Neuronal stem cell (in vitro differentiated cells): ENCODE data around the gene ZNF132. TPM values are rescaled to one million over a fixed set of nuclear protein-coding genes. Genes with fewer than 3 reads are reported as not detected.
A peak's percentile ranks its signal among the peaks of the same experiment; 100 is the strongest.
"Not testable (repeated sequence)": the region's sequence is repeated elsewhere in the genome, so short reads cannot be mapped to it uniquely, and the experiment has no call there.

Experiments used
- DNase-seq: peaks from one replicate; pipeline ENCODE4 v3.0.0-alpha.2; 2013; ENCODE audit warnings: low spot score
- H2AFZ ChIP-seq: one replicate; pipeline ENCODE4 v1.6.1; 2013; ENCODE audit warnings: mild to moderate bottlenecking, low read length, inconsistent platforms
- H2AK5ac ChIP-seq: 2 replicates; pipeline ENCODE4 v1.6.1; 2013; ENCODE audit warnings: low read depth, mild to moderate bottlenecking, inconsistent platforms, low read length, moderate library complexity, mixed read lengths
- H2BK120ac ChIP-seq: 2 replicates; pipeline ENCODE4 v1.6.1; 2013; ENCODE audit warnings: low read depth, mild to moderate bottlenecking, inconsistent platforms, low read length, moderate library complexity, mixed read lengths
- H2BK12ac ChIP-seq: one replicate; pipeline ENCODE4 v1.6.1; 2013; ENCODE audit warnings: low read length, inconsistent platforms
- H2BK15ac ChIP-seq: 2 replicates; pipeline ENCODE4 v1.6.1; 2013; ENCODE audit warnings: mild to moderate bottlenecking, low read length, inconsistent platforms, mixed read lengths
- H2BK5ac ChIP-seq: one replicate; pipeline ENCODE4 v1.6.1; 2013; ENCODE audit warnings: inconsistent platforms, mild to moderate bottlenecking, low read length, moderate library complexity
- H3K14ac ChIP-seq: one replicate; pipeline ENCODE4 v1.6.1; 2013; ENCODE audit warnings: low read length, inconsistent platforms
- H3K18ac ChIP-seq: 2 replicates; pipeline ENCODE4 v1.6.1; 2013; ENCODE audit warnings: low read length, inconsistent platforms
- H3K23ac ChIP-seq: 2 replicates; pipeline ENCODE4 v1.6.1; 2013; ENCODE audit warnings: low read depth, mild to moderate bottlenecking, mixed read lengths, low read length, inconsistent platforms; ENCODE audit not compliant: poor library complexity
- H3K27ac ChIP-seq: replicated peaks from 3 replicates; pipeline ENCODE4 v1.5.1; 2013; ENCODE audit warnings: low read length, inconsistent platforms
- H3K27me3 ChIP-seq, 3 experiments: 2 replicates each; pipeline ENCODE4 v1.6.1; 2013; ENCODE audit warnings: low read length in 3 of 3, mild to moderate bottlenecking in 2 of 3, inconsistent platforms in 1 of 3, low read depth in 1 of 3, mixed read lengths in 1 of 3, moderate library complexity in 1 of 3; ENCODE audit not compliant: control insufficient read depth in 3 of 3, insufficient read depth in 3 of 3
- H3K36me3 ChIP-seq, 2 donors: replicated peaks in 1 of 2; 2 replicates each; pipeline ENCODE4 v1.6.1; 2013; ENCODE audit warnings: low read length in 2 of 2; ENCODE audit not compliant: control insufficient read depth in 2 of 2, insufficient read depth in 2 of 2
- H3K4ac ChIP-seq: 2 replicates; pipeline ENCODE4 v1.6.1; 2013; ENCODE audit warnings: inconsistent platforms, mild to moderate bottlenecking, low read length, moderate library complexity
- H3K4me1 ChIP-seq, 2 donors: 1 replicate in 1 of 2; 2 replicates in 1 of 2; pipeline ENCODE4 v1.6.1; 2013; ENCODE audit warnings: low read length in 2 of 2, low read depth in 1 of 2; ENCODE audit not compliant: control insufficient read depth in 2 of 2, insufficient read depth in 1 of 2
- H3K4me2 ChIP-seq: one replicate; pipeline ENCODE4 v1.6.1; 2013; ENCODE audit warnings: mild to moderate bottlenecking, low read length, inconsistent platforms; ENCODE audit not compliant: insufficient read depth, poor library complexity, severe bottlenecking
- H3K4me3 ChIP-seq, 2 donors: 2 replicates each; pipeline ENCODE4 v1.5.1; 2013; ENCODE audit warnings: low read length in 2 of 2, mild to moderate bottlenecking in 2 of 2, inconsistent platforms in 1 of 2, moderate library complexity in 1 of 2
- H3K79me1 ChIP-seq: one replicate; pipeline ENCODE4 v1.6.1; 2013; ENCODE audit warnings: low read depth, mild to moderate bottlenecking, inconsistent platforms, low read length, moderate library complexity
- H3K9ac ChIP-seq: one replicate; pipeline ENCODE4 v1.6.1; 2013; ENCODE audit warnings: mild to moderate bottlenecking, low read depth, low read length, inconsistent platforms; ENCODE audit not compliant: poor library complexity
- H3K9me3 ChIP-seq, 2 donors: replicated peaks in 1 of 2; 2 replicates each; pipeline versions ENCODE3 to v1.6.1; 2013; ENCODE audit warnings: low read length in 2 of 2, mild to moderate bottlenecking in 2 of 2, inconsistent platforms in 1 of 2, low read depth in 1 of 2, mixed read lengths in 1 of 2, moderate library complexity in 1 of 2; ENCODE audit not compliant: control insufficient read depth in 2 of 2, insufficient read depth in 1 of 2
- H4K8ac ChIP-seq: one replicate; pipeline ENCODE4 v1.6.1; 2013; ENCODE audit warnings: low read depth, mild to moderate bottlenecking, inconsistent platforms, low read length, moderate library complexity
- H4K91ac ChIP-seq: one replicate; pipeline ENCODE4 v1.6.1; 2013; ENCODE audit warnings: low read length, low read depth, mild to moderate bottlenecking, inconsistent platforms; ENCODE audit not compliant: poor library complexity
- WGBS, 2 donors: extraction: QIAGEN DNeasy Blood & Tissue Kit; methylation state at CpG; one replicate each; pipeline ENCODE4 v1.1.7; 2013; ENCODE audit warnings: missing lambda C conversion rate in 2 of 2, mixed read lengths in 1 of 2; ENCODE audit not compliant: insufficient read length in 2 of 2, insufficient replicate concordance in 1 of 2; ENCODE audit errors: extremely low coverage in 2 of 2; 5-methylcytosine and 5-hydroxymethylcytosine counted together
- polyA plus RNA-seq, 2 experiments: library from polyadenylated mRNA; stranded (reverse); fragments of 200-250 nt; gene quantifications; one replicate each; pipeline ENCODE4 v1.2.3, GENCODE V29; 2013

ZNF132 gene
- polyA plus RNA-seq (2013, experiment 1 of 2): 1.2 TPM
- polyA plus RNA-seq (2013, experiment 2 of 2): 1.3 TPM

GRCh38 chr19:58439576-58440554 is at the start of gene ZNF132:
Gene ZNF132, minus strand, starts transcription at chr19:58440153. Its CDS starts 332 bp downstream, at chr19:58439821.
- peak within 1 kb of the TSS; percentile 79 for H3K4ac ChIP-seq
- H2BK120ac ChIP-seq: no peak within 1 kb of the TSS
- no peak within 1 kb of the TSS for H4K91ac ChIP-seq
- H3K4me2 ChIP-seq: peak within 1 kb of the TSS; percentile 93
- WGBS, 2 donors: no CpG with 5 or more reads among the region's 59 CpGs
- H3K27me3 ChIP-seq: no peaks in the 10 kb centered on the region
- peaks cover 25 to 37% of the 10 kb centered on the region in 2 donors for H3K9me3 ChIP-seq
- no peak within 1 kb of the TSS for H2BK12ac ChIP-seq
- peak; percentile 97 for DNase-seq
- peak within 1 kb of the TSS; percentile 69 to 87 for H3K4me3 ChIP-seq
- peak within 1 kb of the TSS; percentile 73 for H3K14ac ChIP-seq
- peak within 1 kb of the TSS; percentile 92 for H3K18ac ChIP-seq
- no peak within 1 kb of the TSS for H2BK5ac ChIP-seq
- peak within 1 kb of the TSS; percentile 82 for H2AFZ ChIP-seq
- no peak within 1 kb of the TSS for H2BK15ac ChIP-seq
- H3K23ac ChIP-seq: peak within 1 kb of the TSS; percentile 40
- peaks cover 6% of the 10 kb centered on the region for H3K79me1 ChIP-seq
- no peak within 1 kb of the TSS for H3K27ac ChIP-seq
- H3K9ac ChIP-seq: peak within 1 kb of the TSS; percentile 87
- H3K36me3 ChIP-seq: peaks cover 9 to 30% of the 10 kb centered on the region in 2 donors
- H4K8ac ChIP-seq: no peak within 1 kb of the TSS
- H3K4me1 ChIP-seq: peaks cover 0 to 10% of the 10 kb centered on the region in 2 donors
- peak within 1 kb of the TSS; percentile 66 for H2AK5ac ChIP-seq

GRCh38 chr19:58484349-58484748 is 44.4 kb upstream of the ZNF132 start:
- H4K8ac ChIP-seq, H3K27ac ChIP-seq, H2AK5ac ChIP-seq, H3K9ac ChIP-seq, H2BK5ac ChIP-seq, H3K9me3 ChIP-seq, H3K4me1 ChIP-seq, H3K14ac ChIP-seq, H3K27me3 ChIP-seq, H3K18ac ChIP-seq, DNase-seq, H3K4ac ChIP-seq, H2BK12ac ChIP-seq, H2BK15ac ChIP-seq, H3K4me2 ChIP-seq, H4K91ac ChIP-seq, H3K4me3 ChIP-seq, H2BK120ac ChIP-seq, H3K79me1 ChIP-seq, H2AFZ ChIP-seq, H3K23ac ChIP-seq: not testable (repeated sequence)
- WGBS, 2 donors: 100% methylated on average over 1 of the region's 5 CpGs; no CpG with 5 or more reads in 1 of the 2 donors
- peaks cover 9 to 22% of the 10 kb centered on the region in 2 donors for H3K36me3 ChIP-seq

GRCh38 chr19:58483776-58484175 is 43.8 kb upstream of the ZNF132 start:
- Histone ChIP-seq H2BK120ac (no peak overlapping the region), H3K9ac (no peak overlapping the region), H3K27me3 (no peaks in the 10 kb centered on the region), H3K4ac (no peak overlapping the region), H3K4me3 (no peak overlapping the region), H2BK12ac (no peak overlapping the region), H3K9me3 (no peaks in the 10 kb centered on the region), H3K27ac (no peak overlapping the region), H3K79me1 (peaks cover 2% of the 10 kb centered on the region), H2AK5ac (no peak overlapping the region), H3K36me3 (peaks cover 9 to 28% of the 10 kb centered on the region in 2 donors), H3K4me1 (no peaks in the 10 kb centered on the region), H3K23ac (no peak overlapping the region), H2BK5ac (no peak overlapping the region), H2AFZ (no peak overlapping the region), H3K14ac (no peak overlapping the region), H4K91ac (no peak overlapping the region), H2BK15ac (no peak overlapping the region), H3K4me2 (no peak overlapping the region), H3K18ac (no peak overlapping the region), H4K8ac (no peak overlapping the region)
- no CpG with 5 or more reads among the region's 2 CpGs for WGBS, 2 donors
- DNase-seq: no peak

GRCh38 chr19:58482372-58482771 is 42.4 kb upstream of the ZNF132 start:
- H3K18ac ChIP-seq: no peak overlapping the region
- no peak overlapping the region for H3K9ac ChIP-seq
- WGBS, 2 donors: no CpG with 5 or more reads among the region's 7 CpGs
- H3K27me3 ChIP-seq: no peaks in the 10 kb centered on the region
- no peak overlapping the region for H2AK5ac ChIP-seq
- no peak overlapping the region for H3K27ac ChIP-seq
- no peak overlapping the region for H2BK5ac ChIP-seq
- H2BK120ac ChIP-seq: no peak overlapping the region
- H3K4me2 ChIP-seq: no peak overlapping the region
- no peak overlapping the region for H2BK12ac ChIP-seq
- H3K4me1 ChIP-seq: no peaks in the 10 kb centered on the region
- no peak for DNase-seq
- H3K14ac ChIP-seq: no peak overlapping the region
- H4K8ac ChIP-seq: no peak overlapping the region
- H3K36me3 ChIP-seq: peaks cover 11 to 37% of the 10 kb centered on the region in 2 donors
- no peak overlapping the region for H4K91ac ChIP-seq
- no peak overlapping the region for H2AFZ ChIP-seq
- no peak overlapping the region for H3K23ac ChIP-seq
- H3K4ac ChIP-seq: no peak overlapping the region
- no peak overlapping the region for H2BK15ac ChIP-seq
- no peaks in the 10 kb centered on the region for H3K9me3 ChIP-seq
- H3K79me1 ChIP-seq: peaks cover 2% of the 10 kb centered on the region
- no peak overlapping the region for H3K4me3 ChIP-seq
